ENCODE results near the gene IQGAP2.

Gene IQGAP2

DNA sequence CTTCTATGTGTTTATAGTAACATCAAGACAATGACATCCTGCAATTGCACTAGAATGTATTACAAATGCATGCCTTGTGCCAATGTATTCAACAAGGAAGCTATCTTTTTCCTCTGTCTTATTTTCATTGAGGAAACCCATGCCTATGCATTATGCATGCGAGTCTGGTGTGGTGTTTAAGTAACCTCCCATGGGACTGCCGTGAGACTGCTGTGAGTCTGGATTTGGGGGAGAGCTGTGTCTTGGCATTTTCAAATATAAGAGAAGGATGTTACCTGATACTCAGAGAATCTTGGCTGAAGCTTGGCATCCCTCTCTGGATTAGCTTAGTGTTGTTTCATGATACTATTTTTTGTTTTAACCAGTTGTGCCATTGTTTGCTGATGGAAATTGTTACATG lies 121.8 kb downstream of the IQGAP2 start:
- no peak overlapping the region for H3K4me3 ChIP-seq (ENCODE audit: low read depth, low read length)
- TF ChIP-seq, protein P1, sequence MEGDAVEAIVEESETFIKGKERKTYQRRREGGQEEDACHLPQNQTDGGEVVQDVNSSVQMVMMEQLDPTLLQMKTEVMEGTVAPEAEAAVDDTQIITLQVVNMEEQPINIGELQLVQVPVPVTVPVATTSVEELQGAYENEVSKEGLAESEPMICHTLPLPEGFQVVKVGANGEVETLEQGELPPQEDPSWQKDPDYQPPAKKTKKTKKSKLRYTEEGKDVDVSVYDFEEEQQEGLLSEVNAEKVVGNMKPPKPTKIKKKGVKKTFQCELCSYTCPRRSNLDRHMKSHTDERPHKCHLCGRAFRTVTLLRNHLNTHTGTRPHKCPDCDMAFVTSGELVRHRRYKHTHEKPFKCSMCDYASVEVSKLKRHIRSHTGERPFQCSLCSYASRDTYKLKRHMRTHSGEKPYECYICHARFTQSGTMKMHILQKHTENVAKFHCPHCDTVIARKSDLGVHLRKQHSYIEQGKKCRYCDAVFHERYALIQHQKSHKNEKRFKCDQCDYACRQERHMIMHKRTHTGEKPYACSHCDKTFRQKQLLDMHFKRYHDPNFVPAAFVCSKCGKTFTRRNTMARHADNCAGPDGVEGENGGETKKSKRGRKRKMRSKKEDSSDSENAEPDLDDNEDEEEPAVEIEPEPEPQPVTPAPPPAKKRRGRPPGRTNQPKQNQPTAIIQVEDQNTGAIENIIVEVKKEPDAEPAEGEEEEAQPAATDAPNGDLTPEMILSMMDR (IDR thresholded peaks at IDR 0.05; ENCODE audit: borderline replicate concordance, insufficient read depth, low read depth, low read length), result no peak

DNA sequence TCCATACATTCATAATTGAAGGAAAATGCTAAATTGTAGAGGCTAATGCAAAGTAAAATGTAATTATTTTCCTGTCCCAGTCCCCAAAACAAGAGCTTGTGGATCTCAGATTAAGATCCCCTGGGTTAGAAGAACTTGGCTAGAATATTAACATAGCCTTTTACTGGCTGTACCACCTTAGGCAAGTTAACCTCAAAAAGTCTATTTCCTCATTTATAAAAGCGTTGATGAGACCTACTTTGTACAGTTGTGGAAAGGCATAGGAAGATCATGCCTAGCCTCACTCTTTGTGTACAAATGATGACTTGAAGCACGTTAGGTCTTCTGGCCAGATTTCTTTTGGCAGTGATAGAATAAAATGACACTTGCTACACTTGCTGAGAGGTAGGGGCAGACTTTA lies 122.9 kb downstream of the IQGAP2 start:
- H3K4me3 ChIP-seq (ENCODE audit: low read depth, low read length), result no peak overlapping the region
- TF ChIP-seq, protein P1 (IDR thresholded peaks at IDR 0.05; ENCODE audit: borderline replicate concordance, insufficient read depth, low read depth, low read length), result no peak

DNA sequence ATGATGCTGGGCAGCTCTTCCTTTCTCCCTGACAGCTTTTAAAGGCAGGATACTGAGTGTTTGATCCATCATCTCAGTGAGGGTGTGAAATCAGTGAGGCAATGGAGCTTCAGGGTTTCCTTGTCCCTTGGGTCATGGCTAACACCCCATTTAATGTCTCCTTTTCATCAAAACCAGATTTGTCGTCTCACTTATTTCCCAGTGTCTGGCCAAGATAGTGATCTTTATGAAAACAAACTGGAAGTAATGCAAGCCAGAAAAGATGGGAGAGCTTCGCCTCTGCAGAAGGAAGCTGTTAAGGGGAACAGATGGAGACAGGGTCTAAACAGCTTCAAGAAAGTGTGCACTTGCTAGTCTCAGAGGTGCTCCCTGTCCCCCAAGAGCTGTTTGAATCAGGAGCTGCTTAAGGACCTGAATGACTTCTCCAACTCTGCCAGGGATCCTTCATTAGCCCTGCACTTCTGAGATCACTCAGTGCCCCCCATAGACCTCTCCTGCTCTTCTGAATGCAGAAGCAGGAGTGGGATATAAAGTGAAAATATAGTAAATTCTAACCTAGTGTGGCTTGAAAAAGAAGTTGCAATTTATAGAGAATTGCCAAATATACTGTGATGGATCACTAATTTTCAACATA lies 124.0 kb downstream of the IQGAP2 start:
- TF ChIP-seq, protein P1 (IDR thresholded peaks at IDR 0.05; ENCODE audit: borderline replicate concordance, insufficient read depth, low read depth, low read length), result no peak
- H3K4me3 ChIP-seq (ENCODE audit: low read depth, low read length), result no peak overlapping the region

DNA sequence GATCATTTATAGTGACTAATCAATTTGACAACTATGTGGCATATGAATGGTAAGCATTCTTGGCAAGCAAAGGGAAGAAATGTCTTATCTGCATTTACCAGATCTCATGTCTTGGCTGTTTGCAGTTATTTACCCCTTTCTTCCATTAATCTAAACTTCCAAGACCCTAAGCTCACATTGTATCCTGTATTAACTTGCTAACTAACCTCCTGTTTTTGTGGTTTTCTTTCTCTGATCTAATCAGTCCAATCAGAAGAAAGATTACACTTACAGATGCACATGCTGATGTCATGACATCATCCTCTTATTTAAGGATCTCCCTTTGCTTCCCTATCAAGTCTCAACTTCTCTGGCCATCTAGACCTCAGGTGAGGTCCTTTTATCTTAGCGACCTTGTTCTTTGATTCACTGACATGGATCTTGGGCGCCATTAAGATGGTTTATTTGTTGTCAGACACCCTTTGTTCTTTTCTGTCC lies 124.6 kb downstream of the IQGAP2 start:
- H3K4me3 ChIP-seq (ENCODE audit: low read depth, low read length), result no peak overlapping the region
- TF ChIP-seq, protein P1 (IDR thresholded peaks at IDR 0.05; ENCODE audit: borderline replicate concordance, insufficient read depth, low read depth, low read length), result no peak

DNA sequence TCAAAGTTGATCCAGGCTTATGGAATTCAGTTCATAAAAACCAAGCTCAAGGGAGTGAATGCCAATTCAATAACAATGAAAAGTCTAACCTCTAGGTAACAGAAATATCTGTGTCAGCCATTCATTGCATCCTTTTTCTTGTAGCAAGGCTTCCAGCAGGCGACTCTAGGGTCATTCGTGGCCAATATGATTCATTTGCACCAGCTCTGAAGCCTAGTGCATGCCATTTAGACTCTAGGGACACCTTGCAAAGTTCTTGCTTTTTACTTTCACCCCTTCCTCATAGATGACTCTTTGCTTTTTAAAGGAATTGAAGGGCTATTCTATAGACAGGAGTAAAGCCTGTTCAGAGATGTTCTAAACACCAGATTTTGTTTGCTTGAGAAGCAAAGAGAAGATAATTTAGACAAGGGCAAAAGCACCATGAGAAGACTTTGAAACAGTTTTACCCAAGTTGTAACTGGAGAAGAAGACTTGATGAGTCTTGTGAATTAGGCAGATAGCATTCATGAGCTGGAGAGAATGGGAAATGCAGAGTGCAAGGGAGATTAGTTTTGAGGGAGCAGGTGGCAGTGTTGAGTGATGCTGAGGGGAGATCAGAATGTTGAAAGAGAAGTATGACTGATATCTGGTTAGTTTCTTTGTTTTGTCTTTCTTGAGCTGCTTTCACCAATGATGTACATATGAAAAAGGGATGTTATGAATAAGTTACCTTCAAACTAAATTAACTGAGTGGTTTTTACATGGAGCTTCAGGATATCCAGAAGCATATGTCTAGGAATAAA lies 125.7 kb downstream of the IQGAP2 start:
- no peak overlapping the region for H3K4me3 ChIP-seq (ENCODE audit: low read depth, low read length)
- TF ChIP-seq, protein P1 (IDR thresholded peaks at IDR 0.05; ENCODE audit: borderline replicate concordance, insufficient read depth, low read depth, low read length), result no peak

DNA sequence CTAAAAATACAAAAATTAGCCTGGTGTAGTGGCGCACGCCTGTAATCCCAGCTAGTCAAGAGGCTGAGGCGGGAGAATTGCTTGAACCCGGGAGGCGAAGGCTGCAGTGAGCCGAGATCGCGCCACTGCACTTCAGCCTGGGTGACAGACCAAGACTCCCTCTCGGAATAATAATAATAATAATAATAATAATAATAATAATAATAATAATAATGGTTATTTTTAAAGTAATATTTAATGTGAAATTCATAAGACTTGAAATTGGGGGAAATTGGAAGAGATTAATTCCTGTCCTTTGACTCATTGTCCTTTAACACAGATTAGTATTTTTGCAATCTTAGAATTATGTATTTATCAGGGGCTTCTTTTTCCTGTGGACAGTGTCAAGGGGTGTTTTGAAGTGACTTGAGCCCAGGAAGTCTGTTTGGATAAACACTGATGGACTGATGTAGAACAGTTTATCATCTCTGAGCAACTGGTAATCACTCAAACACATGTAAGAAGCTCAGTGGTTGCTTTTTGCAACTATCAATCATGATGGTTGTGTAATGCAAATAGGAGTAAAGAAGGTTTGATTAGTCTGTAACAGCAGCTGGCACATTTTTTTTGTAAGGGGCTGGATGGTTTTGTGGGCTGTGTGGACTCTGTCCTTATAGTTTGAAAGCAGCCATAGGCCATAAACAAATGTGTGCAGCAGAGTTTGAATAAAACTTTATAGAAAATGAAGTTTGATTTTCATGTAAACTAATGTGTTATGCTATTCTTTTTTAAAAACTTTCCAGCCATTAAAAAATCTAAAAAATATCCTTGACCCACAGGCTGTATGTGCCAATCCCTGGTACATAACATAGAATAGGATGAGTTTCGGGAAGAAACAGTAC lies 126.6 kb downstream of the IQGAP2 start:
- TF ChIP-seq, protein P1 (IDR thresholded peaks at IDR 0.05; ENCODE audit: borderline replicate concordance, insufficient read depth, low read depth, low read length), result no peak
- H3K4me3 ChIP-seq (ENCODE audit: low read depth, low read length), result no peak overlapping the region

All from GM12875 (cell line).